Left ventricle myocardium inferior (tissue), 1 donor: ENCODE data around the gene TEX35. TPM values are rescaled to one million over a fixed set of nuclear protein-coding genes. Genes with fewer than 3 reads are reported as not detected.
"Not testable (repeated sequence)": the region's sequence is repeated elsewhere in the genome, so short reads cannot be mapped to it uniquely, and the experiment has no call there.

ENCODE experiments used
- DNase-seq: peaks from one replicate; pipeline ENCODE4 v3.0.0-alpha.2; 2020
- H3K27ac ChIP-seq: fragments of 200-600 bp; replicated peaks from 2 replicates; pipeline ENCODE4 v1.8.0; 2021
- H3K27me3 ChIP-seq: fragments of 200-600 bp; 2 replicates; pipeline ENCODE4 v1.8.0; 2021; ENCODE audit warnings: low read depth
- H3K36me3 ChIP-seq: fragments of 200-600 bp; 2 replicates; pipeline ENCODE4 v1.8.0; 2021
- H3K4me1 ChIP-seq: fragments of 200-600 bp; 2 replicates; pipeline ENCODE4 v1.8.0; 2021
- H3K4me3 ChIP-seq: fragments of 200-600 bp; 2 replicates; pipeline ENCODE4 v1.8.0; 2021; ENCODE audit warnings: mild to moderate bottlenecking, moderate library complexity
- H3K9me3 ChIP-seq: fragments of 200-600 bp; replicated peaks from 2 replicates; pipeline ENCODE4 v1.8.0; 2021
- CTCF ChIP-seq: fragments of 200-600 bp; IDR thresholded peaks from 2 replicates; pipeline ENCODE4 v1.8.0; 2021; ENCODE audit warnings: antibody characterized with exemption, mild to moderate bottlenecking, borderline replicate concordance
- intact Hi-C: fragments of 100-400 bp; cut with micrococcal nuclease; formaldehyde crosslinking; loops from one replicate; pipeline ENCODE4 v1.11.0; 2022
- total RNA-seq: library from RNA; stranded (reverse); fragmentation: NEBNext Ultra II Directional; extraction: Animal tissue kit (Norgen Biotek cat#: 25700); gene quantifications from one replicate; pipeline ENCODE4 v1.2.1, GENCODE V29; 2021
- donor health status: DM: no; HTN: yes; CAD: no; lungs with severe emphysema.

Gene TEX35
- total RNA-seq, 1 donor from 2014 or later: not detected

- H3K9me3 ChIP-seq: no peaks in the 10 kb centered on the region
- no peaks in the 10 kb centered on the region for H3K27me3 ChIP-seq
- no peak for DNase-seq
- intact Hi-C loops: no loop called here
- peaks cover 9% of the 10 kb centered on the region for H3K4me1 ChIP-seq
- H3K27ac ChIP-seq: no peak overlapping the region
- no peak overlapping the region for H3K4me3 ChIP-seq
- H3K36me3 ChIP-seq: no peaks in the 10 kb centered on the region
- TF ChIP-seq CTCF: no peak
These were observed 10.1 kb upstream of the TEX35 start for GRCh38 chr1:178502856-178503255.

DNA sequence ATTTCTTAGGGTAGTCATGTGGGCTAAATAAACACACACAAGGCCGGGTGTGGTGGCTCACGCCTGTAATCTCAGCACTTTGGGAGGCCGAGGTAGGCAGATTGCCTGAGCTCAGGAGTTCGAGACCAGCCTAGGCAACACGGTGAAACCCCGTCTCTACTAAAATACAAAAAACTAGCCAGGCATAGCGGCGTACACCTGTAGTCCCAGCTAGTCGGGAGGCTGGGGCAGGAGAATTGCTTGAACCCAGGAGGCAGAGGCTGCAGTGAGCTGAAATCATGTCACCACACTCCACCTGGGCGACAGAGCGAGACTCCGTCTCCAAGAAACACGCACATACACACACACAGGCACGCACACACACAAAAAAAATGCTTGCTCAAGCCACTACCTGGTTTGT lies 9.6 kb upstream of the TEX35 start:
- intact Hi-C loops, H3K27ac ChIP-seq: not testable (repeated sequence)

GRCh38 chr1:178503849-178504248 lies 9.1 kb upstream of the TEX35 start:
- no peaks in the 10 kb centered on the region for H3K36me3 ChIP-seq
- no peaks in the 10 kb centered on the region for H3K9me3 ChIP-seq
- intact Hi-C loops: no loop called here
- no peak overlapping the region for H3K4me3 ChIP-seq
- no peak for DNase-seq
- no peak overlapping the region for H3K27ac ChIP-seq
- TF ChIP-seq CTCF: no peak
- no peaks in the 10 kb centered on the region for H3K27me3 ChIP-seq
- H3K4me1 ChIP-seq: peaks cover 9% of the 10 kb centered on the region

More for the DNA sequence above, 9.6 kb upstream of the TEX35 start:
- H3K27me3 ChIP-seq, H3K36me3 ChIP-seq, H3K4me1 ChIP-seq, DNase-seq, H3K4me3 ChIP-seq, H3K9me3 ChIP-seq: not testable (repeated sequence)

- Histone ChIP-seq H3K27me3 (no peaks in the 10 kb centered on the region), H3K36me3 (no peaks in the 10 kb centered on the region), H3K27ac (no peak overlapping the region), H3K4me1 (peaks cover 12% of the 10 kb centered on the region), H3K4me3 (no peak overlapping the region), H3K9me3 (no peaks in the 10 kb centered on the region)
- intact Hi-C loops: no loop called here
- TF ChIP-seq CTCF: no peak
- DNase-seq: no peak
These were observed 8.6 kb upstream of the TEX35 start for GRCh38 chr1:178504286-178504685.

- peak; percentile 28 for DNase-seq
- H3K36me3 ChIP-seq: no peaks in the 10 kb centered on the region
These were observed 6.7 kb upstream of the TEX35 start for GRCh38 chr1:178506177-178506576.

GRCh38 chr1:178506669-178507068 lies 6.2 kb upstream of the TEX35 start:
- DNase-seq: no peak
- intact Hi-C loops: no loop called here

More at GRCh38 chr1:178506177-178506576, 6.7 kb upstream of the TEX35 start:
- H3K27ac ChIP-seq: no peak overlapping the region
- no peak for TF ChIP-seq CTCF
- no peaks in the 10 kb centered on the region for H3K27me3 ChIP-seq
- no peaks in the 10 kb centered on the region for H3K9me3 ChIP-seq
- peaks cover 21% of the 10 kb centered on the region for H3K4me1 ChIP-seq
- intact Hi-C loops: no loop called here
- H3K4me3 ChIP-seq: no peak overlapping the region

More at GRCh38 chr1:178506669-178507068, 6.2 kb upstream of the TEX35 start:
- Histone ChIP-seq H3K36me3 (no peaks in the 10 kb centered on the region), H3K9me3 (no peaks in the 10 kb centered on the region), H3K27ac (no peak overlapping the region), H3K4me3 (no peak overlapping the region), H3K27me3 (no peaks in the 10 kb centered on the region), H3K4me1 (peaks cover 21% of the 10 kb centered on the region)
- no peak for TF ChIP-seq CTCF
